ENCODE results near the gene CSNK1A1. TPM values are rescaled to one million over a fixed set of nuclear protein-coding genes. Genes with fewer than 3 reads are reported as not detected.
A peak's percentile ranks its signal among the peaks of the same experiment; 100 is the strongest.
"Not testable (repeated sequence)": the region's sequence is repeated elsewhere in the genome, so short reads cannot be mapped to it uniquely, and the experiment has no call there.

CSNK1A1 gene
- total RNA-seq, 1 experiment from 2014 or later: 259 TPM

GRCh38 chr5:149540089-149540488 lies 11.2 kb downstream of the CSNK1A1 start:
- in situ Hi-C loops (cut with HindIII; ENCODE audit: low sequenced_read_pairs): no loop called here
- no peak for DNase-seq (ENCODE audit: low spot score)

DNA sequence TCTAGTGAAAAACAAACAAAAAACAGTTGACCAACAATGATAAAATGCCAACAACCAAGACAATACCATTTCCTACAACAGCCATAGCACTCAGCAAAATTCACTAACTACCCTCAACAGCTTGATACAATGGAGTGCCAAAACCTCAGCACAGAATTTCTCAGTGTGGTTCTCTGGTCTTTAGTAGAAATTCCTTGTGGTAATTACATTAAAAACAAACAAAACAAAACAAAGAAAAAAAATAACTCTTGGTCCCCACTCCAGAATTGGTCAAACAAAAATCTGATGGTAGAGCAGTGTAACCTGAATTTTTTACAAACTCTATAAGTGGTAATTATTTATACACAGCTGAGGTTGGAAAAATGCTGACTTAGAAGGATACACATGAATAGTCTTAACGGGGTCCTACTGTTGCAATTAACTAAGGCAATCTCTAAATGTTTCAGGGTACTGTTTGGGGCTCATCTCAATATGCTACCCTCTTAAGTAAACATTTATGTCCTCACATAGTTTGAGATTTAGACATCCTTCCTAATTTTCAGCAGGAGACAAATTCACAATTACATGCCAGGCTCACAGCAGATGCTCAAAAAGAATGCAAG lies 13.8 kb downstream of the CSNK1A1 start:
- no peak for DNase-seq (ENCODE audit: low spot score)
- in situ Hi-C loops (cut with HindIII; ENCODE audit: low sequenced_read_pairs): no loop called here

GRCh38 chr5:149535787-149536186 lies 15.5 kb downstream of the CSNK1A1 start:
- in situ Hi-C loops (cut with HindIII; ENCODE audit: low sequenced_read_pairs): not testable (repeated sequence)

GRCh38 chr5:149532413-149532812 lies 18.8 kb downstream of the CSNK1A1 start:
- no peak for DNase-seq (ENCODE audit: low spot score)
- in situ Hi-C loops (cut with HindIII; ENCODE audit: low sequenced_read_pairs): no loop called here

More at GRCh38 chr5:149535787-149536186, 15.5 kb downstream of the CSNK1A1 start:
- not testable (repeated sequence) for DNase-seq (ENCODE audit: low spot score)

- DNase-seq (ENCODE audit: low spot score): no peak
- in situ Hi-C loops (cut with HindIII; ENCODE audit: low sequenced_read_pairs): no loop called here
Measured at GRCh38 chr5:149529463-149529862, 21.8 kb downstream of the CSNK1A1 start.

DNA sequence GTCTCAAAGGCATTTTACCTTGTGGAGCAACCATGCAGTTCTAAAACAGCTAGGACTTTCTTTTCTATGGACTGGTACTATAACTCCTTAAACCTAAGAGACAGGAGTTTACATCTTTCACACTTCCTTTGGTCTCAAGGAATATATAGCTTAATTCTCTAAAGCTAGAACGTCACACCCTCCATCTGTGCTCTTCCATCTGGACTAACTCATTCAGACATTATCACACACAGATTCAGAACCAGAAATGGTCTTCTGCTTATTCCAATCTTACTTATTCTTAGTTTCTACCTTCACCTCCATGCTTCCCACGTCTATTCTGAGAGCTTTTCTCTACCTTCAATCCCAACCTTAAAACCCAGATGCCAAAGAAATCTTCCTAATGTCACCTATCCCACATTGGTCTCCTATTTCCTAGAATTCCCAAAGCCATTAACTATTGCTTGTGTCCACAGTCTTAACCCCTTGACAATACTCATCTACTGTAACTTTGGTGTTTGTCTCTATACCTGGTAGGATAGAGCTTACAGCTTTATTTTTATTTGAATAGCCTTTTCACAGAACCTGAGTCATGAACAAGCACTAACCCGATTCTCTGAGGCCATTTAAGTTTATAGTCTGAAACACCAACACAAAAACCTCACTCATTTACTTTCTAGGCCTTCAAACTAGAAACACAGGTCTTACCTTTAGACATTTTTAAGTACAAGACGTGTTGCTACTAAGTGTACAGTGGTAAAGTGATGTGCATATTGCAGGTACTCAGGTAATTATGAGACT lies 22.8 kb downstream of the CSNK1A1 start:
- DNase-seq (ENCODE audit: low spot score): no peak
- in situ Hi-C loops (cut with HindIII; ENCODE audit: low sequenced_read_pairs): no loop called here

DNA sequence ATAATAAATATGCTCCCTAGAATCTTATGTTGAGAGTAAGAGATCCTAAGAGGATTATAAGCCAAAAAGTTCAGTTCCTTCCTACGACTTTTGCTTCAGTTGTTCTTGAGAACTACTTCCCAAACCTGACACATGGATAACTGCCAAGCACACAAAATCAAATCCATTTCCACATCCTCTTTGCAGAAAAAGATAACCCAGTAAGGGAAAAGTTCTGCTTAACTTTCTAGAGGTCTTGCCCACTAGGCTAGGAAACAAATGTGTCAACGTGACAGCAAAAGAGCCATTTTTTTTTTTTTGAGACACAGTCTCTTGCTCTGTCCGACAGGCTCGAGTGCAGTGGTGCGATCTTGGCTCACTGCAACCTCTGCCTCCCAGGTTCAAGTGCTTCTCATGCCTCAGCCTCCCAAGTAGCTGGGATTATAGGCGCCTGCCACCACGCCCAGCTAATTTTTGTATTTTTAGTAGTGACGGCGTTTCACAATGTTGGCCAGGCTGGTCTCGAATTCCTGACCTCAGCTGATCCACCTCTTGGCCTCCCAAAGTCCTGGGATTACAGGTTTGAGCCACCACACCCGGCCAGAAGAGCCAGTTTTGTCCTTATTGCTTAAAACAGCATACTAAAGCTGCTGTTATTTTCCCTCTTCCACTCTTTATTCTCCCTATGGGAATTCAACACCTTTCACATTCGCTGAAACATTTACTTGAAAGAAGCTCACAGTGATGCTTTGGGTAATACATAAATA lies 24.2 kb downstream of the CSNK1A1 start:
- DNase-seq (ENCODE audit: low spot score): no peak
- in situ Hi-C loops (cut with HindIII; ENCODE audit: low sequenced_read_pairs): no loop called here

DNA sequence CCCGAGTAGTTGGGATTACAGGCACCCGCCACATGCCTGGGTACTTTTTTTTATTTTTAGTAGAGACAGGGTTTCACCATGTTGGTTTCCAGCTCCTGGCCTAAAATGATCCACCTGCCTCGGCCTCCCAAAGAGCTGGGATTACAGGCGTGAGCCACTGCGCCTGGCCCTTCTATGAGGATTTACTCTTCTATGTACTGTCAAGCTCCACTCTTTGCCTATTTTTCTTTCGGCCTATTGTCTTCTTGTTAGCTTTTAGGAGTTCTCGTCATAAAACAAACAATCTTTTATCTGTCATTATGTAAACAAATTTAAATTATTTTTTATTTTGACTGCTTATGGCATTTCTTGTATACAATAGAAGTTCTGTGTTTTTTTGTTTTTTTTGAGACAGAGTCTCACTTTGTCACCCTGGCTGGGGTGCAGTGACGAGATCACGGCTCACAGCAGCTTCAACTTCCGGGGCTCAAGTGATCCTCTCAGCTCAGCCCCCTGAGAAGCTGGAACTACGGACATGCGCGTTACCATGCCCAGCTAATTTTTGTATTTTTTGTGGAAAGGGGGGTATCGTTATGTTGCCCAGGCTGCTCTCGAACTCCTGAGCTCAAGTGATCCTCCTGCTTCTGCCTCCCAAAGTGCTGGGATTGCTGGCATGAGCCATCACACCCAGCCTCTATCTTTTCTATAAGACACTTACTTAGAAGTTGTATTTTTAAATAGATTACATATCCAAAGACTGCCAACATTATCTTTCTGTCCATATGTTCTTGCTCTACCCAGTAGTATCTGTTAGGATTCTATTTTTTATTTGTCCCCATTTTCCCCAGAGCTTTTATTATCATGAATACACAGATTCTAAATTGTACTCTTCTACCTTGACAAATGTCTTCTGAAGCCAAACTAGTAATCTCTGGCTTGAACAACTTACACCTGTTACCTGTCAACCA lies 29.2 kb downstream of the CSNK1A1 start:
- DNase-seq (ENCODE audit: low spot score): no peak
- in situ Hi-C loops (cut with HindIII; ENCODE audit: low sequenced_read_pairs): no loop called here

GRCh38 chr5:149519601-149520000 lies 31.6 kb downstream of the CSNK1A1 start:
- DNase-seq (ENCODE audit: low spot score): no peak
- in situ Hi-C loops (cut with HindIII; ENCODE audit: low sequenced_read_pairs): no loop called here

- in situ Hi-C loops (cut with HindIII; ENCODE audit: low sequenced_read_pairs): no loop called here
- no peak for DNase-seq (ENCODE audit: low spot score)
Measured at GRCh38 chr5:149518620-149519019, 32.6 kb downstream of the CSNK1A1 start.

DNA sequence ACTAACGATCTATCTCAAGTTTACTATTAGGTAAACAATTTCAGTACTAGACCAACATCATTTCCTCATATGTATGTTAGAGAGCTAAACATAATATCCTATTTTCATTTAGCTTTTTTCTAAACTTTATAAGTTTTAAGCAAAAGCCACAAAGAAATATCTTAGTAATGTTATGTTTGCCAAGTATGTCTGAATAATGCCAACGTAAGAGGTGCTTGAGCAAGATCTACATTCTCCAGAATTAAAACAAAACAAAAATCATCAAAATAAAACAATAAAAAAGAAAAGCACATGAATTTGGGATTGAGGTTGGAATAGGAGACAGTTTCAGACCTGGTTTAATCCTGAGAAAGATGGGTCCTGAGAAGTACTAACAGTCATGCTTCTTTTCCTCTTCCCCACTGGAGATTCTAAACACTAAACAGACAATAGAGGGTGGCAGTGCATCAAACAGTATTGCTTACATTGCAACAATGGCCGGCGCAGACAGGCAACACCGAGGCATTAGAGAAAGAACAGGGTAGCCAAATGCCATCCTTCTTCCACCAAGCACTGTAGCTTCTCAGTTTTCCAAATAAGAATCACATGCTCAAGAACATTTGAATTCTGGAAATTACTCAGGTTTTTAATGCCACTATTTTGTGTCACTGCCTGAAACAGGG lies 33.6 kb downstream of the CSNK1A1 start:
- DNase-seq (ENCODE audit: low spot score): peak; percentile 81
- in situ Hi-C loops (cut with HindIII; ENCODE audit: low sequenced_read_pairs): no loop called here

DNA sequence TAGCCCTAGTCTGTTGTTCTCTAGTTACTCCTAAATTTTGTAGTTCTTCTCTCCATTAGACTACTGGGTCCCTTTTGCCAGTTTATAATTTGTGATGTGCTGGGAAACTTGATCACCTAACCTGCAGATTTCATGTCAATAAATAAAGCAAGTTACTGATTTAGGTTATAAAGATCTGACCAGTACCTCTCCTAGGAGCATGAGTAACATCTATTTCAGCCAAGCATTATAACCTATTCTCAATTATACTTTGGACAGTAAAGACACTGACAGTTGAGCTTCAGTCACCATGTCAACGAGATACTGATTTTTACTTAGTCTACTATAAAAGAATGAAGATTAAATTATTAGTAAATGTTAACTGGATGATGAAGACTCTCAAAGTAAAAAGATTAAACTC lies 36.7 kb downstream of the CSNK1A1 start:
- no peak for DNase-seq (ENCODE audit: low spot score)
- in situ Hi-C loops (cut with HindIII; ENCODE audit: low sequenced_read_pairs): no loop called here

GRCh38 chr5:149513372-149513947 lies 37.8 kb downstream of the CSNK1A1 start:
- DNase-seq (ENCODE audit: low spot score); in situ Hi-C loops (cut with HindIII; ENCODE audit: low sequenced_read_pairs): not testable (repeated sequence)

- DNase-seq (ENCODE audit: low spot score): no peak
- in situ Hi-C loops (cut with HindIII; ENCODE audit: low sequenced_read_pairs): no loop called here
Measured at GRCh38 chr5:149510136-149510535, 41.1 kb downstream of the CSNK1A1 start.

DNA sequence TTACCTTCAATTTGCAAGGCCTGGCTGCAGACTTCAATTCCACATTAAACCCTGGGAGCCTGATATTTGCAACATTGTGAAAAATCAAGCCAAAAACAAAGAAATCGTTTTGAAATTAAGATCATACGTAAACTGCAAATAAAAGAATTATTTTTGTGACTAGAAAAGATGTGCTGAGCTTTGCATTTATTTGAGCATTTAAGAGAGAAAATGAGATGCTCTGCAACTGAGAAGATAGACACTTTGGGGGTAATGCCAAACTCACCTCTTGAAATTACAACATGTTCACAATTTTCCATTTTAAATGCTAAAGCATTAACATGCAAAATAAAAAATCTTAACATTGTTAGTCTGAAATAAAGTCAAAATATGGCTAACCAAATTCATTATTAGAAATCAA lies 46.6 kb downstream of the CSNK1A1 start:
- DNase-seq (ENCODE audit: low spot score): no peak
- in situ Hi-C loops (cut with HindIII; ENCODE audit: low sequenced_read_pairs): no loop called here

GRCh38 chr5:149503006-149503405 lies 48.2 kb downstream of the CSNK1A1 start:
- in situ Hi-C loops (cut with HindIII; ENCODE audit: low sequenced_read_pairs): no loop called here

DNA sequence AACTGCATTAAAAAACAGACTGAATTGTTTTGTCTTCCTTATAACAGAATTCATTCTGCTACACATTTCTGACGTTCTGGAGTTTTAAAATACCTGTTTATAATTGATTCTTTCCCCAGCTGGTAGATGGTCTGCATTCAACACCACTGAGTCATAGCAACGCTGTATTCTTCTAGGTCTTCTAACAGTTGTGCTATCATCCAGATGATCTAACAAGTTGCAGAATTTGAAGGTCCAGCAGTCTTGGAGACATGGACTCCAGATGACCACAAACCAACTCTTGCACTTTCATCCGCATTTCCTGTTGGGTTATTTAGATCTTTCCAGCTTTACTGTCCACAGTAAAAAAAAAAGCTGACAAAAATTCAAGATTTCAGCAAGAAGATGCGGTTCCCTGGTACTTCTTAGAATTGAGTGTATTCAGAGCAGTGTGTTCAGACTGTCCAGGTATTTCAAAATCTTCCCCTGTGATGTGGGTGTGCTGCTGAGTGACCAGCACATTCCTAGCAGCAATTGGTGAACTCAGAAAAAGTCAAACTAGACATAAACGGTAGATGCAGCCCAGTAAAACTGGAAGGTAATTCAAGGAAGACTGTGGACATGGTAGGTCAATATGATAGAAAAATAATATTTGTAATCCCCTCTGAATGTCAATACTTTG lies 50.2 kb downstream of the CSNK1A1 start:
- in situ Hi-C loops (cut with HindIII; ENCODE audit: low sequenced_read_pairs): no loop called here
- no peak for DNase-seq (ENCODE audit: low spot score)

More at GRCh38 chr5:149503006-149503405, 48.2 kb downstream of the CSNK1A1 start:
- no peak for DNase-seq (ENCODE audit: low spot score)

Measured in G401 (cell line).